Panc1 (cell line): ENCODE results near the gene GGA2.

ENCODE experiments used
- CTCF ChIP-seq: fragments of 450-650 bp; IDR thresholded peaks from 2 replicates; pipeline ENCODE4 v1.5.1; 2017; ENCODE audit warnings: mild to moderate bottlenecking
- POLR2AphosphoS5 ChIP-seq: IDR thresholded peaks from 2 replicates; pipeline ENCODE4 v1.6.1; 2012; ENCODE audit warnings: mild to moderate bottlenecking, low read depth, low read length, moderate library complexity

- TF ChIP-seq CTCF (no peak), POLR2AphosphoS5 (no peak)
Measured at GRCh38 chr16:23544436-23544835, 34.1 kb upstream of the GGA2 start.
